ENCODE data around the gene SLC7A5. TPM values are rescaled to one million over a fixed set of nuclear protein-coding genes. Genes with fewer than 3 reads are reported as not detected.
"Not testable (repeated sequence)": the region's sequence is repeated elsewhere in the genome, so short reads cannot be mapped to it uniquely, and the experiment has no call there.

SLC7A5 gene
- total and polyA plus RNA-seq, 2 of the 4 experiments (the other 2 are of a cell fraction), result 11.3 to 101 TPM

- H3K79me1 ChIP-seq (ENCODE audit: low read depth in 1 of 2, low read length in 2 of 2), result peaks cover 3 to 72% of the 10 kb centered on the region in 2 experiments; a peak in 3 of 4 replicates
- H3K9ac ChIP-seq (ENCODE audit: low read depth, low read length); H2BK15ac ChIP-seq (ENCODE audit: low read depth, low read length); H2AFZ ChIP-seq (replicated peaks; ENCODE audit: low read length, poor library complexity); H2AK9ac ChIP-seq (replicated peaks; ENCODE audit: low read depth, low read length, poor library complexity); H4K91ac ChIP-seq (ENCODE audit: insufficient read depth, low read depth, low read length); DNase-seq; H3K9me3 ChIP-seq (ENCODE audit: control insufficient read depth, insufficient read depth, low read length); CTCF ChIA-PET; POLR2A ChIA-PET (ENCODE audit: unreplicated experiment); H2BK5ac ChIP-seq (ENCODE audit: low read depth, low read length, poor library complexity, severe bottlenecking); H2AK5ac ChIP-seq (ENCODE audit: low read depth, low read length); BruUV-seq (replicated peaks); H3K27ac ChIP-seq (ENCODE audit: insufficient read depth, low read length); H3K18ac ChIP-seq (ENCODE audit: low read depth, low read length); H3K4me3 ChIP-seq (ENCODE audit: insufficient read depth, low read depth, low read length); H3K4ac ChIP-seq (ENCODE audit: low read depth, low read length); dilution Hi-C loops (cut with HindIII; ENCODE audit: low sequenced_read_pairs, unreplicated experiment); H2BK120ac ChIP-seq (ENCODE audit: low read depth, low read length); H4K5ac ChIP-seq (ENCODE audit: low read depth, low read length); H3K9me1 ChIP-seq (ENCODE audit: insufficient read depth, low read length); H2BK20ac ChIP-seq (ENCODE audit: low read depth, low read length); H3K56ac ChIP-seq (ENCODE audit: extremely low read depth, insufficient read depth, low read length); H3K23ac ChIP-seq (ENCODE audit: low read depth, low read length); H4K8ac ChIP-seq (ENCODE audit: low read depth in 2 of 2, low read length in 2 of 2); H3K14ac ChIP-seq (replicated peaks; ENCODE audit: low read depth, low read length); H3K27me3 ChIP-seq (ENCODE audit: control insufficient read depth, insufficient read depth, low read length); in situ Hi-C loops (cut with MboI; ENCODE audit: low sequenced_read_pairs); intact Hi-C loops (cut with micrococcal nuclease); ATAC-seq (ENCODE audit: low read depth); H3K4me2 ChIP-seq (ENCODE audit: low read depth, low read length): not testable (repeated sequence)
- H3K4me1 ChIP-seq (ENCODE audit: control insufficient read depth, insufficient read depth, low read length), result peaks cover 16% of the 10 kb centered on the region
- H4K20me1 ChIP-seq (ENCODE audit: insufficient read depth, low read length), result peaks cover 84% of the 10 kb centered on the region
- H3K36me3 ChIP-seq (ENCODE audit: control insufficient read depth, insufficient read depth, low read length), result peaks cover 10% of the 10 kb centered on the region; the same call in 1 of the 2 replicates
- 82% methylated on average over 12 of the region's 27 CpGs; no CpG with 5 or more reads in 1 of the 2 experiments for WGBS, 2 experiments (ENCODE audit: extremely low coverage in 2 of 2, insufficient read length in 1 of 2)
Observed at GRCh38 chr16:87858151-87858993, 10.9 kb downstream of the SLC7A5 start.
